EL (cell line): Measurements from ENCODE around the gene ATG4D.

Source experiments
- DNase-seq: peaks from one replicate; pipeline ENCODE4 v3.0.0-alpha.2; 2016

Gene ATG4D

GRCh38 chr19:10582091-10582490, 38.4 kb downstream of the ATG4D start:
- DNase-seq, result no peak

GRCh38 chr19:10583036-10583776, 39.5 kb downstream of the ATG4D start:
- no peak for DNase-seq

- no peak for DNase-seq
Measured at GRCh38 chr19:10586396-10586795, 42.7 kb downstream of the ATG4D start.

- no peak for DNase-seq
Measured at GRCh38 chr19:10587022-10587838, 43.5 kb downstream of the ATG4D start, which contains the start of gene AP1M2. AP1M2 (minus strand) TSS chr19:10587312; CDS start chr19:10587231, 81 bp downstream.

GRCh38 chr19:10587839-10588150, 44.1 kb downstream of the ATG4D start:
- DNase-seq, result no peak

GRCh38 chr19:10593148-10593547, 49.4 kb downstream of the ATG4D start:
- DNase-seq, result no peak

- DNase-seq, result no peak
Measured at GRCh38 chr19:10593820-10594637, 50.3 kb downstream of the ATG4D start.

GRCh38 chr19:10600149-10600548, 56.4 kb downstream of the ATG4D start:
- DNase-seq, result no peak

- DNase-seq, result no peak
Measured at GRCh38 chr19:10601999-10602329, 58.3 kb downstream of the ATG4D start.

- DNase-seq, result peak; percentile 80
Measured at GRCh38 chr19:10602330-10603083, 58.8 kb downstream of the ATG4D start.
